SK-N-SH (cell line): ENCODE measurements around the gene SYT3. TPM values are rescaled to one million over a fixed set of nuclear protein-coding genes. Genes with fewer than 3 reads are reported as not detected.

ENCODE experiments used
- CTCF ChIA-PET: fragments of 300-600, 350-600 bp; formaldehyde crosslinking; extraction: SDS; loops from one replicate; lab custom pipeline; 2021; lab: Yijun Ruan, JAX
- POLR2A ChIA-PET: fragments of 350-600 bp; sonication (Branson Sonifier 250); formaldehyde crosslinking; extraction: SDS; loops from one replicate; lab custom pipeline; 2020; ENCODE audit warnings: antibody characterized with exemption, inconsistent platforms; lab: Yijun Ruan, JAX
- DNase-seq: peaks from one replicate; pipeline ENCODE4 v3.0.0; 2012
- H2AFZ ChIP-seq: fragments of 200-600 bp; sonication (generic); 2 replicates; pipeline ENCODE4 v1.8.1; 2016; ENCODE audit warnings: antibody characterized with exemption, mild to moderate bottlenecking, low read depth
- H3F3A ChIP-seq: fragments of 200-600 bp; sonication (generic); replicated peaks from 2 replicates; pipeline ENCODE3; 2016; ENCODE audit warnings: antibody characterized with exemption, mild to moderate bottlenecking; ENCODE audit not compliant: insufficient read depth
- H3K27ac ChIP-seq, 2 experiments: fragments of 200-500 bp in 1 of 2; fragments of 200-600 bp in 1 of 2; sonication (Bioruptor generic) in 1 of 2; sonication (generic), shearing (Covaris generic) in 1 of 2; 2 replicates each; pipeline versions ENCODE4 v1.5.1 to v1.6.1; 2014 to 2016; ENCODE audit warnings: low read depth in 2 of 2, inconsistent platforms in 1 of 2, low read length in 1 of 2, mild to moderate bottlenecking in 1 of 2, mixed read lengths in 1 of 2
- H3K27me3 ChIP-seq: fragments of 200-600 bp; sonication (generic), shearing (Covaris generic); 2 replicates; pipeline ENCODE4 v1.6.1; 2016; ENCODE audit warnings: mixed run types; ENCODE audit not compliant: insufficient read depth
- H3K36me3 ChIP-seq, 2 experiments: fragments of 200-500 bp in 1 of 2; fragments of 200-600 bp in 1 of 2; sonication (Bioruptor generic) in 1 of 2; sonication (generic) in 1 of 2; replicated peaks in 1 of 2; 2 replicates each; pipeline versions ENCODE3 to v1.5.1; 2014 to 2016; ENCODE audit warnings: low read length in 1 of 2, mild to moderate bottlenecking in 1 of 2; ENCODE audit not compliant: insufficient read depth in 2 of 2, control insufficient read depth in 1 of 2
- H3K4me1 ChIP-seq, 2 experiments: fragments of 200-500 bp in 1 of 2; fragments of 200-600 bp in 1 of 2; sonication (Bioruptor generic) in 1 of 2; sonication (generic), shearing (Covaris generic) in 1 of 2; 2 replicates each; pipeline versions ENCODE4 v1.5.1 to v1.6.1; 2014 to 2016; ENCODE audit warnings: low read depth in 1 of 2, low read length in 1 of 2, mixed run types in 1 of 2; ENCODE audit not compliant: insufficient read depth in 2 of 2, control insufficient read depth in 1 of 2
- H3K4me2 ChIP-seq: fragments of 200-600 bp; sonication (generic), shearing (Covaris generic); 2 replicates; pipeline ENCODE4 v1.6.1; 2017; ENCODE audit warnings: mixed run types
- H3K4me3 ChIP-seq, 2 experiments: fragments of 200-500 bp in 1 of 2; fragments of 200-600 bp in 1 of 2; sonication (Bioruptor generic) in 1 of 2; sonication (generic), shearing (Covaris generic) in 1 of 2; 2 replicates each; pipeline versions ENCODE4 v1.5.1 to v1.8.1; 2014 to 2016; ENCODE audit warnings: low read depth in 2 of 2, inconsistent platforms in 1 of 2, low read length in 1 of 2, mild to moderate bottlenecking in 1 of 2, mixed read lengths in 1 of 2, moderate library complexity in 1 of 2
- H3K79me2 ChIP-seq: fragments of 200-600 bp; sonication (generic); 2 replicates; pipeline ENCODE4 v1.8.1; 2017; ENCODE audit warnings: mild to moderate bottlenecking; ENCODE audit not compliant: insufficient read depth
- H3K9ac ChIP-seq: fragments of 200-600 bp; sonication (generic); 2 replicates; pipeline ENCODE4 v1.6.1; 2017; ENCODE audit warnings: mixed run types
- H3K9me2 ChIP-seq: fragments of 200-600 bp; sonication (generic); 2 replicates; pipeline ENCODE4 v1.6.1; 2017; ENCODE audit warnings: mixed run types
- H3K9me3 ChIP-seq: fragments of 200-600 bp; sonication (generic); 2 replicates; pipeline ENCODE4 v1.6.1; 2017; ENCODE audit warnings: mixed run types, mild to moderate bottlenecking, moderate library complexity
- H4K20me1 ChIP-seq: fragments of 200-600 bp; sonication (generic); 2 replicates; pipeline ENCODE4 v1.6.1; 2017; ENCODE audit warnings: mild to moderate bottlenecking, mixed run types; ENCODE audit not compliant: insufficient read depth
- EP300 ChIP-seq, 2 experiments: IDR thresholded peaks; 2 replicates each; pipeline versions ENCODE4 v1.4.0 to v1.6.1; 2012; ENCODE audit warnings: borderline replicate concordance in 1 of 2, low read depth in 1 of 2, low read length in 1 of 2
- FOXM1 ChIP-seq: IDR thresholded peaks from 2 replicates; pipeline ENCODE4 v1.4.0; 2012; ENCODE audit warnings: low read depth, mild to moderate bottlenecking
- GABPA ChIP-seq: IDR thresholded peaks from 2 replicates; pipeline ENCODE4 v1.4.0; 2012; ENCODE audit warnings: low read depth, mild to moderate bottlenecking
- JUND ChIP-seq: IDR thresholded peaks from 2 replicates; pipeline ENCODE4 v1.4.0; 2012
- MEF2A ChIP-seq: IDR thresholded peaks from 2 replicates; pipeline ENCODE4 v1.4.0; 2012; ENCODE audit warnings: low read depth, borderline replicate concordance
- NFIC ChIP-seq: IDR thresholded peaks from 2 replicates; pipeline ENCODE4 v1.4.0; 2012; ENCODE audit warnings: borderline replicate concordance
- RAD21 ChIP-seq: IDR thresholded peaks from 2 replicates; pipeline ENCODE4 v1.6.1; 2012; ENCODE audit warnings: mild to moderate bottlenecking, low read length
- RCOR1 ChIP-seq: fragments of 150-350 bp; IDR thresholded peaks from 2 replicates; pipeline ENCODE4 v1.6.1; 2017; ENCODE audit warnings: antibody characterized with exemption, low read length
- RFX5 ChIP-seq: IDR thresholded peaks from 2 replicates; pipeline ENCODE4 v1.6.1; 2012; ENCODE audit warnings: mild to moderate bottlenecking, improper control_type of control experiment, low read length
- SIN3A ChIP-seq: IDR thresholded peaks from 2 replicates; pipeline ENCODE4 v1.6.1; 2012; ENCODE audit warnings: low read depth, mild to moderate bottlenecking, low read length, moderate library complexity, borderline replicate concordance
- SMC3 ChIP-seq: IDR thresholded peaks from 2 replicates; pipeline ENCODE4 v1.6.1; 2012; ENCODE audit warnings: low read depth, low read length, improper control_type of control experiment
- TAF1 ChIP-seq: IDR thresholded peaks from 2 replicates; pipeline ENCODE4 v1.6.1; 2012; ENCODE audit warnings: low read depth, mild to moderate bottlenecking, low read length, moderate library complexity, borderline replicate concordance
- WGBS: methylation state at CpG from one replicate; pipeline ENCODE4 v1.1.6; 2017; ENCODE audit warnings: low lambda C conversion rate; 5-methylcytosine and 5-hydroxymethylcytosine counted together
- polyA plus RNA-seq, 3 experiments: library from polyadenylated mRNA; depleted of rRNA; stranded (reverse); fragments of >200 nt; gene quantifications; 2 replicates each; pipeline ENCODE4 v1.2.3, GENCODE V29; 2012
- TF ChIP-seq, protein P1 (sequence below): IDR thresholded peaks from 2 replicates; pipeline ENCODE4 v1.4.0; 2012; ENCODE audit warnings: low read depth, borderline replicate concordance
- TF ChIP-seq, protein P2 (sequence below): fragments of 200-600 bp; sonication (generic); IDR thresholded peaks from 2 replicates; pipeline ENCODE4 v1.6.1; 2017; ENCODE audit warnings: antibody characterized with exemption, mild to moderate bottlenecking, moderate library complexity
- TF ChIP-seq, protein P3 (sequence below): fragments of 150-350 bp; IDR thresholded peaks from 2 replicates; pipeline ENCODE4 v1.6.1; 2016; ENCODE audit warnings: mild to moderate bottlenecking, low read depth, low read length
- TF ChIP-seq, protein P4 (sequence below): IDR thresholded peaks from 2 replicates; pipeline ENCODE4 v1.4.0; 2012; ENCODE audit warnings: low read depth

SYT3 gene
- polyA plus RNA-seq, 1 of the 3 experiments (the other 2 are of a cell fraction), result 0.94 TPM

DNA sequence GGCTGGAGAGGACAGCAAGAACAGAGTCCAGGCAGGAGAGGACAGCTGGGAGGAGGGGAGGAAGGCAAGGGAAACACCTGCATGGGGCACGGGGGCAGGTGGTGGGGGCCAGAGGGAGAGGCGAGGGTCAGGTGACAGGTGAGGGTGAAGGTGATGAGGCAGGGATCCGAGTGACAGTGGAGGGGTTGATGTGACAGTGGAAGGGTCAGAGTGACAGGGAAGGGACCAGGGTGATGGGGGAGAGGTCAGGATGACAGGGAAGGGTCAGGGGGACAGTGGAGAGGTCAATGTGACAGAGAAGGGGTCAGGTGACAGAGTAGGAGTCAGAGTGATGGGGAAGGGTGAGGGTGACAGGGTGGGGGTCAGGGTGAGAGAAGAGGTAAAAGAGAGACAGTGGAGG is 38.6 kb upstream of the SYT3 start:
- Histone ChIP-seq H3K4me1 (no peaks in the 10 kb centered on the region; a peak in 1 of 4 replicates), H3F3A (no peaks in the 10 kb centered on the region), H3K4me2 (no peak overlapping the region), H3K9me2 (no peaks in the 10 kb centered on the region), H3K9me3 (no peaks in the 10 kb centered on the region), H3K27me3 (no peaks in the 10 kb centered on the region), H3K4me3 (no peak overlapping the region), H4K20me1 (no peaks in the 10 kb centered on the region), H3K79me2 (no peaks in the 10 kb centered on the region), H3K9ac (no peak overlapping the region), H3K36me3 (no peaks in the 10 kb centered on the region), H3K27ac (no peak overlapping the region), H2AFZ (no peak overlapping the region)
- no peak for DNase-seq
- WGBS, result 39% methylated on average over 3 of the region's 3 CpGs
- CTCF ChIA-PET, result no interaction called here
- TF ChIP-seq, protein P1, sequence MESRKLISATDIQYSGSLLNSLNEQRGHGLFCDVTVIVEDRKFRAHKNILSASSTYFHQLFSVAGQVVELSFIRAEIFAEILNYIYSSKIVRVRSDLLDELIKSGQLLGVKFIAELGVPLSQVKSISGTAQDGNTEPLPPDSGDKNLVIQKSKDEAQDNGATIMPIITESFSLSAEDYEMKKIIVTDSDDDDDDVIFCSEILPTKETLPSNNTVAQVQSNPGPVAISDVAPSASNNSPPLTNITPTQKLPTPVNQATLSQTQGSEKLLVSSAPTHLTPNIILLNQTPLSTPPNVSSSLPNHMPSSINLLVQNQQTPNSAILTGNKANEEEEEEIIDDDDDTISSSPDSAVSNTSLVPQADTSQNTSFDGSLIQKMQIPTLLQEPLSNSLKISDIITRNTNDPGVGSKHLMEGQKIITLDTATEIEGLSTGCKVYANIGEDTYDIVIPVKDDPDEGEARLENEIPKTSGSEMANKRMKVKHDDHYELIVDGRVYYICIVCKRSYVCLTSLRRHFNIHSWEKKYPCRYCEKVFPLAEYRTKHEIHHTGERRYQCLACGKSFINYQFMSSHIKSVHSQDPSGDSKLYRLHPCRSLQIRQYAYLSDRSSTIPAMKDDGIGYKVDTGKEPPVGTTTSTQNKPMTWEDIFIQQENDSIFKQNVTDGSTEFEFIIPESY, result no peak
- no peak for TF ChIP-seq TAF1
- no peak for TF ChIP-seq SMC3
- TF ChIP-seq MEF2A, result no peak
- TF ChIP-seq NFIC, result no peak
- TF ChIP-seq, protein P2, sequence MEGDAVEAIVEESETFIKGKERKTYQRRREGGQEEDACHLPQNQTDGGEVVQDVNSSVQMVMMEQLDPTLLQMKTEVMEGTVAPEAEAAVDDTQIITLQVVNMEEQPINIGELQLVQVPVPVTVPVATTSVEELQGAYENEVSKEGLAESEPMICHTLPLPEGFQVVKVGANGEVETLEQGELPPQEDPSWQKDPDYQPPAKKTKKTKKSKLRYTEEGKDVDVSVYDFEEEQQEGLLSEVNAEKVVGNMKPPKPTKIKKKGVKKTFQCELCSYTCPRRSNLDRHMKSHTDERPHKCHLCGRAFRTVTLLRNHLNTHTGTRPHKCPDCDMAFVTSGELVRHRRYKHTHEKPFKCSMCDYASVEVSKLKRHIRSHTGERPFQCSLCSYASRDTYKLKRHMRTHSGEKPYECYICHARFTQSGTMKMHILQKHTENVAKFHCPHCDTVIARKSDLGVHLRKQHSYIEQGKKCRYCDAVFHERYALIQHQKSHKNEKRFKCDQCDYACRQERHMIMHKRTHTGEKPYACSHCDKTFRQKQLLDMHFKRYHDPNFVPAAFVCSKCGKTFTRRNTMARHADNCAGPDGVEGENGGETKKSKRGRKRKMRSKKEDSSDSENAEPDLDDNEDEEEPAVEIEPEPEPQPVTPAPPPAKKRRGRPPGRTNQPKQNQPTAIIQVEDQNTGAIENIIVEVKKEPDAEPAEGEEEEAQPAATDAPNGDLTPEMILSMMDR, result no peak
- TF ChIP-seq SIN3A, result no peak
- TF ChIP-seq RAD21, result no peak
- no peak for TF ChIP-seq RFX5
- TF ChIP-seq GABPA, result no peak
- no peak for TF ChIP-seq EP300 (IDR thresholded peaks at IDR 0.05; ENCODE audit: borderline replicate concordance in 1 of 2, low read depth in 1 of 2, low read length in 1 of 2)
- POLR2A ChIA-PET, result no interaction called here

DNA sequence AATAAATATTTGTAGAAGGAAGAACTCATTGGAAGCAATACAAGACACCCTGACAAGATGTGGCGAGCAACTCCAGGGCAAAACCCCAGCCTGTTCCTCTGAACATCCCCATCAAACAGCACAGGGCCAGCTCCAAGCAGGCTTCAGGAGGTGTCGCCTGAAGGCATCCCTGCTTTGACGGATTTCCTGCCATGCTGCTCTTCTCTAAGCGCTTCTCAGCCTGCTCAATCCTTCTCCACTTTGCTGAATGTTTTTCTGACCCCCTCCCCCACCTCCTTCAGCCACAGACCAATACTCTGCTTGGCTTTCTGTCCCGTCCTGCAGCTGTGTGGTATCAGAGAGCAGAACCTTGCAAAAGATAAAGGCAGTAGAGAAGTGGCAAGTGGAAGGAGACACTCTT is 38.0 kb upstream of the SYT3 start:
- no peaks in the 10 kb centered on the region for H3K36me3 ChIP-seq
- no peak overlapping the region for H3K4me3 ChIP-seq
- H3K4me2 ChIP-seq, result no peak overlapping the region
- H3K9me3 ChIP-seq, result no peaks in the 10 kb centered on the region
- H3F3A ChIP-seq, result no peaks in the 10 kb centered on the region
- POLR2A ChIA-PET, result no interaction called here
- CTCF ChIA-PET, result no interaction called here
- no peak overlapping the region for H2AFZ ChIP-seq
- H3K4me1 ChIP-seq, result no peaks in the 10 kb centered on the region; a peak in 1 of 4 replicates
- TF ChIP-seq, protein P3, sequence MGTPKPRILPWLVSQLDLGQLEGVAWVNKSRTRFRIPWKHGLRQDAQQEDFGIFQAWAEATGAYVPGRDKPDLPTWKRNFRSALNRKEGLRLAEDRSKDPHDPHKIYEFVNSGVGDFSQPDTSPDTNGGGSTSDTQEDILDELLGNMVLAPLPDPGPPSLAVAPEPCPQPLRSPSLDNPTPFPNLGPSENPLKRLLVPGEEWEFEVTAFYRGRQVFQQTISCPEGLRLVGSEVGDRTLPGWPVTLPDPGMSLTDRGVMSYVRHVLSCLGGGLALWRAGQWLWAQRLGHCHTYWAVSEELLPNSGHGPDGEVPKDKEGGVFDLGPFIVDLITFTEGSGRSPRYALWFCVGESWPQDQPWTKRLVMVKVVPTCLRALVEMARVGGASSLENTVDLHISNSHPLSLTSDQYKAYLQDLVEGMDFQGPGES, result no peak
- TF ChIP-seq FOXM1 (no peak), RAD21 (no peak), JUND (no peak), TAF1 (no peak), RCOR1 (no peak)
- TF ChIP-seq, protein P4, sequence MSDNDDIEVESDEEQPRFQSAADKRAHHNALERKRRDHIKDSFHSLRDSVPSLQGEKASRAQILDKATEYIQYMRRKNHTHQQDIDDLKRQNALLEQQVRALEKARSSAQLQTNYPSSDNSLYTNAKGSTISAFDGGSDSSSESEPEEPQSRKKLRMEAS, result no peak
- no peak overlapping the region for H3K9ac ChIP-seq
- no peaks in the 10 kb centered on the region for H3K27me3 ChIP-seq
- no peak for DNase-seq
- H4K20me1 ChIP-seq, result no peaks in the 10 kb centered on the region
- no peak overlapping the region for H3K27ac ChIP-seq
- H3K9me2 ChIP-seq, result no peaks in the 10 kb centered on the region
- H3K79me2 ChIP-seq, result no peaks in the 10 kb centered on the region
- 47% methylated on average over 5 of the region's 5 CpGs for WGBS
